ENCODE measurements around the gene TSNAX. TPM values are rescaled to one million over a fixed set of nuclear protein-coding genes. Genes with fewer than 3 reads are reported as not detected.

Gene TSNAX
- total and polyA plus RNA-seq, 9 of the 15 experiments (the other 6 are each of a cell fraction or from before 2014, with no cell fraction given): 33.8 to 102 (median 61.2) TPM

DNA sequence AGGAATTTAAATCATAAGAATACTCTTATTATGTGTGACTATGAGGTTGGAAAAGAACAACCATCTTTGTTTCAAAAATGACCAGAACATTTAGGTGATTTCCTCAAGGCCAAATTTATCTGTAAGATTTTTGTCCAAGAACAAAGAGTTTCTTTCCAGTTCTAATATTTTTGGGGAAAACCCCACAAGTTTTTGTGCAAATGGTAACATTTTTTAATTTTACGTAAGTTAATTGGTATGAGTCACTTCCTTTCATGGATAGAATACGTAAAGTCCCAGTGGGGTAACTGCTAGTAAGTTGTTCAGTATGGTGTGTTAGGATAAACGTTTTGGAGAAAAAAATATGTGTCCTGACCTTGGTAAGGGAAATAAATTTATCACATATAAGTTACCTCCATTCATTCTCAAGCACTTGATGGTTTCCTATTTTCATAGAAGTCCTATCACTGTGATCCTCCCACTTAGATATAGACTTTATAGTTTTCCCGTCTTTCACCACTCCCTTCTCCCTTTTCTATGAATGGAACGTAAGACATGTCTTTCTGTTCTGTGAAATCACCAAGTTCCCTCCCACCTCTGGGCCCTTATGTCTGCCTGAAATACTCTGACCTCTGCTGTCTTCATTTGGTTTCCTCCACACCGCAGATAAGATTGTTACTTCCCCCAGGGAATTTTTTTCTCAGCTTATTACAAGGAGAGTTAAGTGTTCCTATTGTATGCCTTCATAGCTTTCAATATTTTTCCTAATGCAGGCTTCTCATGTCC lies 34.9 kb upstream of the TSNAX start (continued):
- TF ChIP-seq TAF1 (IDR thresholded peaks at IDR 0.05; ENCODE audit: control insufficient read depth, extremely low read depth, insufficient read depth, low read length, severe bottlenecking) (no peak), ZKSCAN3 (CRISPR knock-in tag; IDR thresholded peaks at IDR 0.05) (no peak), PRMT5 (CRISPR knock-in tag; IDR thresholded peaks at IDR 0.05) (no peak), MXI1 (IDR thresholded peaks at IDR 0.05; ENCODE audit: low read depth, low read length) (no peak), ZNF217 (CRISPR knock-in tag; IDR thresholded peaks at IDR 0.05) (no peak), ESRRA (IDR thresholded peaks at IDR 0.05; ENCODE audit: borderline replicate concordance, low read depth) (0 out of 2 replicates have a peak, but pooled peaks have one; percentile 32), SAFB (IDR thresholded peaks at IDR 0.05; ENCODE audit: borderline replicate concordance, low read depth, low read length) (no peak), RCOR1 (IDR thresholded peaks at IDR 0.05; ENCODE audit: borderline replicate concordance in 1 of 2, low read depth in 2 of 2, low read length in 2 of 2) (peak in 1 of 2 experiments; percentile 55; a peak in 1 of 4 replicates), ZNF146 (CRISPR knock-in tag; IDR thresholded peaks at IDR 0.05; ENCODE audit: unreplicated experiment) (no peak), GTF2F1 (IDR thresholded peaks at IDR 0.05; ENCODE audit: low read depth, low read length) (no peak), ZNF589 (CRISPR knock-in tag; IDR thresholded peaks at IDR 0.05; ENCODE audit: low read depth) (peak; percentile 52; the same call in 1 of the 2 replicates)
- TF ChIP-seq, protein P1, sequence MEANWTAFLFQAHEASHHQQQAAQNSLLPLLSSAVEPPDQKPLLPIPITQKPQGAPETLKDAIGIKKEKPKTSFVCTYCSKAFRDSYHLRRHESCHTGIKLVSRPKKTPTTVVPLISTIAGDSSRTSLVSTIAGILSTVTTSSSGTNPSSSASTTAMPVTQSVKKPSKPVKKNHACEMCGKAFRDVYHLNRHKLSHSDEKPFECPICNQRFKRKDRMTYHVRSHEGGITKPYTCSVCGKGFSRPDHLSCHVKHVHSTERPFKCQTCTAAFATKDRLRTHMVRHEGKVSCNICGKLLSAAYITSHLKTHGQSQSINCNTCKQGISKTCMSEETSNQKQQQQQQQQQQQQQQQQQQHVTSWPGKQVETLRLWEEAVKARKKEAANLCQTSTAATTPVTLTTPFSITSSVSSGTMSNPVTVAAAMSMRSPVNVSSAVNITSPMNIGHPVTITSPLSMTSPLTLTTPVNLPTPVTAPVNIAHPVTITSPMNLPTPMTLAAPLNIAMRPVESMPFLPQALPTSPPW (CRISPR knock-in tag; IDR thresholded peaks at IDR 0.05): peak; percentile 37; the same call in 1 of the 2 replicates
- TF ChIP-seq, protein P2, sequence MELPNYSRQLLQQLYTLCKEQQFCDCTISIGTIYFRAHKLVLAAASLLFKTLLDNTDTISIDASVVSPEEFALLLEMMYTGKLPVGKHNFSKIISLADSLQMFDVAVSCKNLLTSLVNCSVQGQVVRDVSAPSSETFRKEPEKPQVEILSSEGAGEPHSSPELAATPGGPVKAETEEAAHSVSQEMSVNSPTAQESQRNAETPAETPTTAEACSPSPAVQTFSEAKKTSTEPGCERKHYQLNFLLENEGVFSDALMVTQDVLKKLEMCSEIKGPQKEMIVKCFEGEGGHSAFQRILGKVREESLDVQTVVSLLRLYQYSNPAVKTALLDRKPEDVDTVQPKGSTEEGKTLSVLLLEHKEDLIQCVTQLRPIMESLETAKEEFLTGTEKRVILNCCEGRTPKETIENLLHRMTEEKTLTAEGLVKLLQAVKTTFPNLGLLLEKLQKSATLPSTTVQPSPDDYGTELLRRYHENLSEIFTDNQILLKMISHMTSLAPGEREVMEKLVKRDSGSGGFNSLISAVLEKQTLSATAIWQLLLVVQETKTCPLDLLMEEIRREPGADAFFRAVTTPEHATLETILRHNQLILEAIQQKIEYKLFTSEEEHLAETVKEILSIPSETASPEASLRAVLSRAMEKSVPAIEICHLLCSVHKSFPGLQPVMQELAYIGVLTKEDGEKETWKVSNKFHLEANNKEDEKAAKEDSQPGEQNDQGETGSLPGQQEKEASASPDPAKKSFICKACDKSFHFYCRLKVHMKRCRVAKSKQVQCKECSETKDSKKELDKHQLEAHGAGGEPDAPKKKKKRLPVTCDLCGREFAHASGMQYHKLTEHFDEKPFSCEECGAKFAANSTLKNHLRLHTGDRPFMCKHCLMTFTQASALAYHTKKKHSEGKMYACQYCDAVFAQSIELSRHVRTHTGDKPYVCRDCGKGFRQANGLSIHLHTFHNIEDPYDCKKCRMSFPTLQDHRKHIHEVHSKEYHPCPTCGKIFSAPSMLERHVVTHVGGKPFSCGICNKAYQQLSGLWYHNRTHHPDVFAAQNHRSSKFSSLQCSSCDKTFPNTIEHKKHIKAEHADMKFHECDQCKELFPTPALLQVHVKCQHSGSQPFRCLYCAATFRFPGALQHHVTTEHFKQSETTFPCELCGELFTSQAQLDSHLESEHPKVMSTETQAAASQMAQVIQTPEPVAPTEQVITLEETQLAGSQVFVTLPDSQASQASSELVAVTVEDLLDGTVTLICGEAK (IDR thresholded peaks at IDR 0.05): 0 out of 2 replicates have a peak, but pooled peaks have one; percentile 19
- TF ChIP-seq, protein P2 (CRISPR knock-in tag; IDR thresholded peaks at IDR 0.05): no peak
- TF ChIP-seq, protein P3, sequence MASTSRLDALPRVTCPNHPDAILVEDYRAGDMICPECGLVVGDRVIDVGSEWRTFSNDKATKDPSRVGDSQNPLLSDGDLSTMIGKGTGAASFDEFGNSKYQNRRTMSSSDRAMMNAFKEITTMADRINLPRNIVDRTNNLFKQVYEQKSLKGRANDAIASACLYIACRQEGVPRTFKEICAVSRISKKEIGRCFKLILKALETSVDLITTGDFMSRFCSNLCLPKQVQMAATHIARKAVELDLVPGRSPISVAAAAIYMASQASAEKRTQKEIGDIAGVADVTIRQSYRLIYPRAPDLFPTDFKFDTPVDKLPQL (IDR thresholded peaks at IDR 0.05; ENCODE audit: extremely low read depth, insufficient read length): no peak
